ENCODE measurements around the gene SH2D3A. TPM values are rescaled to one million over a fixed set of nuclear protein-coding genes. Genes with fewer than 3 reads are reported as not detected.

SH2D3A gene
- total RNA-seq (under 1 TPM in 1 of 4 donors, not detected in 3; 0.66 TPM), polyA plus RNA-seq (10 to 100 TPM; 23.8 to 42.7 (median 30.0) TPM)

- H3K4me3 ChIP-seq = peak within 1 kb of the TSS in 3 of 4 donors; percentile 9 to 28 (median 26)
- WGBS, 2 donors = 1 to 2% methylated on average over 47 of the region's 47 CpGs
- TF ChIP-seq EP300 (IDR thresholded peaks at IDR 0.05) (no peak), POLR2A (IDR thresholded peaks at IDR 0.05) (peak in 1 of 2 donors; percentile 47), CTCF (IDR thresholded peaks at IDR 0.05) (no peak), POLR2AphosphoS5 (IDR thresholded peaks at IDR 0.05) (peak in 1 of 4 donors; percentile 22)
- H3K4me1 ChIP-seq = peaks cover 0 to 11% (median 10%) of the 10 kb centered on the region in 4 donors
- no peaks in the 10 kb centered on the region for H3K36me3 ChIP-seq
- DNase-seq = peak; percentile 70
- H3K27ac ChIP-seq = peak within 1 kb of the TSS in 2 of 4 donors; percentile 20 to 24
- peaks cover 20 to 55% (median 42%) of the 10 kb centered on the region in 3 donors for H3K27me3 ChIP-seq
- intact Hi-C loops (cut with DNase I) = no loop called here
- no peaks in the 10 kb centered on the region for H3K9me3 ChIP-seq
Measured at GRCh38 chr19:6767357-6768235, at the start of gene SH2D3A. SH2D3A (minus strand) TSS chr19:6767435; CDS start chr19:6763748, 3,687 bp downstream.

- intact Hi-C loops (cut with DNase I) = no loop called here
- H3K27me3 ChIP-seq = no peaks in the 10 kb centered on the region
- TF ChIP-seq EP300 (IDR thresholded peaks at IDR 0.05) = no peak
- TF ChIP-seq POLR2AphosphoS5 (IDR thresholded peaks at IDR 0.05) = no peak
- no peak for TF ChIP-seq POLR2A (IDR thresholded peaks at IDR 0.05)
- TF ChIP-seq CTCF (IDR thresholded peaks at IDR 0.05) = no peak
- WGBS, 2 donors = 80 to 97% methylated on average over 4 of the region's 4 CpGs
- DNase-seq = no peak
- no peak overlapping the region for H3K27ac ChIP-seq
- no peaks in the 10 kb centered on the region for H3K4me1 ChIP-seq
- no peaks in the 10 kb centered on the region for H3K36me3 ChIP-seq
- peaks cover 0 to 3% (median under 1%) of the 10 kb centered on the region in 4 donors for H3K9me3 ChIP-seq
- H3K4me3 ChIP-seq = no peak overlapping the region
Measured at GRCh38 chr19:6813659-6814058, 46.4 kb upstream of the SH2D3A start.

GRCh38 chr19:6812612-6813011 is 45.4 kb upstream of the SH2D3A start:
- H3K27me3 ChIP-seq = no peaks in the 10 kb centered on the region
- H3K36me3 ChIP-seq = no peaks in the 10 kb centered on the region
- no peaks in the 10 kb centered on the region for H3K4me1 ChIP-seq
- DNase-seq = no peak
- no peak overlapping the region for H3K4me3 ChIP-seq
- no peak for TF ChIP-seq POLR2AphosphoS5 (IDR thresholded peaks at IDR 0.05)
- no peak for TF ChIP-seq POLR2A (IDR thresholded peaks at IDR 0.05)
- no peak for TF ChIP-seq CTCF (IDR thresholded peaks at IDR 0.05)
- TF ChIP-seq EP300 (IDR thresholded peaks at IDR 0.05) = no peak
- no peak overlapping the region for H3K27ac ChIP-seq
- H3K9me3 ChIP-seq = peaks cover 0 to 4% (median 1%) of the 10 kb centered on the region in 4 donors
- intact Hi-C loops (cut with DNase I) = no loop called here
- WGBS, 2 donors = 91 to 94% methylated on average over 2 of the region's 2 CpGs

- Histone ChIP-seq H3K36me3 (no peaks in the 10 kb centered on the region), H3K4me3 (no peak overlapping the region), H3K27ac (no peak overlapping the region), H3K9me3 (peaks cover 0 to 4% (median 1%) of the 10 kb centered on the region in 4 donors), H3K27me3 (no peaks in the 10 kb centered on the region), H3K4me1 (no peaks in the 10 kb centered on the region)
- intact Hi-C loops (cut with DNase I) = no loop called here
- 50 to 64% methylated on average over 2 of the region's 2 CpGs for WGBS, 2 donors
- TF ChIP-seq POLR2AphosphoS5 (IDR thresholded peaks at IDR 0.05) (no peak), CTCF (IDR thresholded peaks at IDR 0.05) (no peak), POLR2A (IDR thresholded peaks at IDR 0.05) (no peak), EP300 (IDR thresholded peaks at IDR 0.05) (no peak)
- no peak for DNase-seq
Measured at GRCh38 chr19:6811906-6812305, 44.7 kb upstream of the SH2D3A start.
